ENCODE results near the gene SLC5A11. TPM values are rescaled to one million over a fixed set of nuclear protein-coding genes. Genes with fewer than 3 reads are reported as not detected.

Gene SLC5A11
- total RNA-seq, 1 donor: 0.31 TPM

GRCh38 chr16:24909856-24910255 lies 64.1 kb downstream of the SLC5A11 start:
- no peaks in the 10 kb centered on the region for H3K4me1 ChIP-seq (ENCODE audit: insufficient read depth, low read length)
- no peak overlapping the region for H3K4me3 ChIP-seq (ENCODE audit: low read length)
- no peaks in the 10 kb centered on the region for H3K27me3 ChIP-seq (ENCODE audit: insufficient read depth, low read length)
- no peaks in the 10 kb centered on the region for H3K9me3 ChIP-seq (ENCODE audit: low read depth, low read length)

DNA sequence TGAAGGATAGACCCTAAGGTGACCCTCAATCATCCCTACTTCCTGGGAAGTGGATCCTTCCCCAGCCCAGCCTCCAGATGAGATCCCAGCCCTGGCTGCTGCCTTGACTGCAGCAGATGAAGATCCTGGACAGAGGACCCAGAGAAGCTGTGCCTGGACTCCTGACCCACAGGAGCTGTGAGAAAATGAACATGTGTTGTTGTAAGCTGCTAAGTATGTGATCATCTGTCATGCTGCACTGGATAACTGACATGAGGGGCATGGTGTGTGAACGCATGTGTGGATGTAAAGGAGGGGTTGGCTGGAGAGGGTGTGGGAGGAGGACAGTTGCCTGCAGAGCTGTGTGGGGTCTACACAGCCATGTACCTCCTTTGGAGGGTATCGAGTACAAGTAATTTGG lies 69.3 kb downstream of the SLC5A11 start:
- Histone ChIP-seq H3K9me3 (ENCODE audit: low read depth, low read length) (no peaks in the 10 kb centered on the region), H3K27me3 (ENCODE audit: insufficient read depth, low read length) (no peaks in the 10 kb centered on the region), H3K4me1 (ENCODE audit: insufficient read depth, low read length) (no peaks in the 10 kb centered on the region), H3K4me3 (ENCODE audit: low read length) (no peak overlapping the region)

GRCh38 chr16:24915576-24915975 lies 69.8 kb downstream of the SLC5A11 start:
- Histone ChIP-seq H3K27me3 (ENCODE audit: insufficient read depth, low read length) (no peaks in the 10 kb centered on the region), H3K4me3 (ENCODE audit: low read length) (no peak overlapping the region), H3K9me3 (ENCODE audit: low read depth, low read length) (no peaks in the 10 kb centered on the region), H3K4me1 (ENCODE audit: insufficient read depth, low read length) (no peaks in the 10 kb centered on the region)

DNA sequence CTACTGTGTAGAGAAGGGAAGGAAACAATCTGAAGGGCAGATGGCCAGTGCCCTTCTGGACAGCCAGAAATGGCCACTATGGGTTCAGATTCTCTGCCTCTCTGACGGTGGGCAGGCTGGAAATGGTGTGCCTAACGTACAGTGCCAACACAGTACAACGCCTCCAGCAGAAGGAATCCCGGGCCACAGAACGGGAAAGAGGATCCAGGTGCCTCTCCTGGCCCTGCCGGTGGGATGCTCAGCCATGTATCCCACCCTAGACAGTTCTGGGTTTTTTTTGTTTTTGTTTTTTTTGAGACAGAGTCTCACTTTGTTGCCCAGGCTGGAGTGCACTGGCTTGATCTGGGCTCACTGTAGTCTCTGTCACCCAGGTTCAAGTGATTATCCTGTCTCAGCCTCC lies 71.5 kb downstream of the SLC5A11 start:
- Histone ChIP-seq H3K27me3 (ENCODE audit: insufficient read depth, low read length) (no peaks in the 10 kb centered on the region), H3K4me3 (ENCODE audit: low read length) (no peak overlapping the region), H3K9me3 (ENCODE audit: low read depth, low read length) (no peaks in the 10 kb centered on the region), H3K4me1 (ENCODE audit: insufficient read depth, low read length) (no peaks in the 10 kb centered on the region)

DNA sequence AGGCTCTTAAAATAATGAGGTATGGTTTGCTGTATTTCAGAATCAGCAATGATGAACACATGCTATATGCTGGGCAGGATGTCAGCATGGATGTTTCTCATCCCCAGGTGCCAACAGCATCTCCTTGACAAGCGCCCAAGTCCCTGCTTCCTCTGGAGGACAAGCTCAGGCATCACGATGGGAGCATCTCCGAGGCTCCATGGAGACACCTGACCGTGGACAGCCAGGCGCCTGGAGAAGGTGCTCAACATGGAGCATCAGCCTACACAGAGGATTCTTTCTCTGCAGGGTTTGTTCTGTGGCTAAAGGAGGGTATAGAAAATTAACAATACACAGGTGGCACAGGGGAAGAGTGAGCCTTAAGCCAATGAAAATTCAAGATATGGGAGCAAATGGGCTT lies 72.1 kb downstream of the SLC5A11 start:
- Histone ChIP-seq H3K27me3 (ENCODE audit: insufficient read depth, low read length) (no peaks in the 10 kb centered on the region), H3K9me3 (ENCODE audit: low read depth, low read length) (no peaks in the 10 kb centered on the region), H3K4me1 (ENCODE audit: insufficient read depth, low read length) (no peaks in the 10 kb centered on the region), H3K4me3 (ENCODE audit: low read length) (no peak overlapping the region)

DNA sequence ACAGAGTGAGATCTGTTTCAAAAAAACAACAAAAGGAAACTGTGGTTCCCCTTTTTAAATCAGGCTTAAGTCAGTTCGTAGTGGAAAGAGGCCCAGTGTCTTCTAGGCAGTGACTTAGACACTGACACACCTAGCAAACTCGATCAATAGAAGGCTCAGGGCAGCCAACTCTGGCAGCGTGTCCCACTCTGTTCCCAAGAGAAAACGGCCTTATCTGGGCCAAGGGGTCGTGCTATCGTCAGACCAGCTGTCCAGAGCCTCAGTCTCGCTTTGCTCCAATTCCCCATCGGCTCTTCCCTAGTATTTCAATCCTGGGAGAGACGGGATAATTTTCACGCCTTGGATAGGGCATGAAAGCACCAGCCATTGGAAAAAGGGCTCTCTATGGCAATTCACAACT lies 72.9 kb downstream of the SLC5A11 start:
- Histone ChIP-seq H3K9me3 (ENCODE audit: low read depth, low read length) (no peaks in the 10 kb centered on the region), H3K4me1 (ENCODE audit: insufficient read depth, low read length) (no peaks in the 10 kb centered on the region), H3K4me3 (ENCODE audit: low read length) (no peak overlapping the region), H3K27me3 (ENCODE audit: insufficient read depth, low read length) (no peaks in the 10 kb centered on the region)

DNA sequence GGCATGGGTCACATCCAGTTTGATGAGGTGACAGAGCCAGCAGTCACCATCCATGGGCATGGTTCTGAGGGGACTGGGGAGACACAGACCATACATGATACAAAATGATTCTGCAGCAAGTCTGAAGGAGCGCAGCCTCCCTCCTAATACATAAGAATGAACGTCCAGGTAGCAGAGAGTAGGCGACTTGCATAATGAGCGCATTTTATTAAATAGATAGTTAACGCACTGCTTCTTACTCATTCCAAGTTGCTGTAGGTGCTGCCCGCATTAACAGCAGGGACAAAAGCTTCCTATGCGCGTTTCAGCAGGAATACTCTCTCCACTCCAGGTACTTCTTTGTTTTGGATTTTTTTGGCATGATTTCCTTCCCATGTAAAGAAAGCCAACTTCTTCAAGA lies 73.8 kb downstream of the SLC5A11 start:
- no peaks in the 10 kb centered on the region for H3K4me1 ChIP-seq (ENCODE audit: insufficient read depth, low read length)
- H3K9me3 ChIP-seq (ENCODE audit: low read depth, low read length): no peaks in the 10 kb centered on the region
- H3K4me3 ChIP-seq (ENCODE audit: low read length): no peak overlapping the region
- no peaks in the 10 kb centered on the region for H3K27me3 ChIP-seq (ENCODE audit: insufficient read depth, low read length)

DNA sequence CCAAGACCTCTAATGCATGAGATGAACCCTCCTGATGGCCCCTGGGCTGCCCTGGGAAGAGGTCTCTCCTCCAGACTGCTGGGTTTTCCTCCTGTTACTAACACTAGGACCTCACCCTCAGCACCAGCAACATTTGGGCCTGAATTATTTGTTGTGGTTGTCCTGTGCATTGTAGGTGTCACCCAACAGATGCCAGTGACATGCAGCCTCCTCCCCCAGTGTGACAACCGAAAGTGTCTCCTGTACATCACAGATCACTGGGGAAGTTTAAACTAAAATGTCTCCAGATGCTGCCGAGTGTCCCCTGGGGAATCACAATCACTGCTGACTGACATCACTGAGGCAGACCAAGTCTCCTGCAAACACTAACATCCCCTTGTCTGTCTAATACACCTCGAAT lies 74.8 kb downstream of the SLC5A11 start:
- H3K4me3 ChIP-seq (ENCODE audit: low read length): no peak overlapping the region
- H3K9me3 ChIP-seq (ENCODE audit: low read depth, low read length): no peaks in the 10 kb centered on the region
- H3K27me3 ChIP-seq (ENCODE audit: insufficient read depth, low read length): no peaks in the 10 kb centered on the region
- H3K4me1 ChIP-seq (ENCODE audit: insufficient read depth, low read length): no peaks in the 10 kb centered on the region

- no peaks in the 10 kb centered on the region for H3K9me3 ChIP-seq (ENCODE audit: low read depth, low read length)
- no peak overlapping the region for H3K4me3 ChIP-seq (ENCODE audit: low read length)
- no peaks in the 10 kb centered on the region for H3K27me3 ChIP-seq (ENCODE audit: insufficient read depth, low read length)
- no peaks in the 10 kb centered on the region for H3K4me1 ChIP-seq (ENCODE audit: insufficient read depth, low read length)
Observed at GRCh38 chr16:24921229-24921628, 75.5 kb downstream of the SLC5A11 start.

- no peaks in the 10 kb centered on the region for H3K4me1 ChIP-seq (ENCODE audit: insufficient read depth, low read length)
- no peaks in the 10 kb centered on the region for H3K27me3 ChIP-seq (ENCODE audit: insufficient read depth, low read length)
- H3K9me3 ChIP-seq (ENCODE audit: low read depth, low read length): no peaks in the 10 kb centered on the region
- no peak overlapping the region for H3K4me3 ChIP-seq (ENCODE audit: low read length)
Observed at GRCh38 chr16:24925163-24925562, 79.4 kb downstream of the SLC5A11 start.

GRCh38 chr16:24929409-24929808 lies 83.6 kb downstream of the SLC5A11 start:
- Histone ChIP-seq H3K4me1 (ENCODE audit: insufficient read depth, low read length) (no peaks in the 10 kb centered on the region), H3K9me3 (ENCODE audit: low read depth, low read length) (no peaks in the 10 kb centered on the region), H3K27me3 (ENCODE audit: insufficient read depth, low read length) (no peaks in the 10 kb centered on the region), H3K4me3 (ENCODE audit: low read length) (no peak overlapping the region)

- Histone ChIP-seq H3K27me3 (ENCODE audit: insufficient read depth, low read length) (no peaks in the 10 kb centered on the region), H3K4me3 (ENCODE audit: low read length) (no peak overlapping the region), H3K4me1 (ENCODE audit: insufficient read depth, low read length) (no peaks in the 10 kb centered on the region), H3K9me3 (ENCODE audit: low read depth, low read length) (no peaks in the 10 kb centered on the region)
Observed at GRCh38 chr16:24930440-24930839, 84.7 kb downstream of the SLC5A11 start.

- no peak overlapping the region for H3K4me3 ChIP-seq (ENCODE audit: low read length)
- H3K9me3 ChIP-seq (ENCODE audit: low read depth, low read length): no peaks in the 10 kb centered on the region
- no peaks in the 10 kb centered on the region for H3K4me1 ChIP-seq (ENCODE audit: insufficient read depth, low read length)
- H3K27me3 ChIP-seq (ENCODE audit: insufficient read depth, low read length): no peaks in the 10 kb centered on the region
Observed at GRCh38 chr16:24931091-24931490, 85.3 kb downstream of the SLC5A11 start.

DNA sequence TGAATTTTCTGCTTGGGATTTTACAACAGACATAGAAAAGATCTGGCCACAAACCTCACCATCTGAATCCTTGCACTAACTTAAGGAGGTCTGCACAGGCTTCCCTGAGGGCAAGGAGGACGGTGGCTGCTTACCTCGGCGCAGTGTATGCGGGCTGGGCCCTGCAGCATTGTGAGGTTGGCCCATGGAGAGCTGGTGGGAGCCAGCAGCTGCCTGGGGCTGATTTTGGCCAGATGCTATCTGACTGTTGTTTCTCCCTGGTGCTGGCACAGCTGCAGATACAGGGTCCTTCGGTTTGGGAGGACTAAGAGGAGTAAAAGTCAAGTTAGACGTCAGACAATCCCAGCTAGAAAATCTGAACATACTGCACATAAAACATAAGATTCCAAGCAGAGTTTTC lies 89.6 kb downstream of the SLC5A11 start:
- no peaks in the 10 kb centered on the region for H3K4me1 ChIP-seq (ENCODE audit: insufficient read depth, low read length)
- no peaks in the 10 kb centered on the region for H3K9me3 ChIP-seq (ENCODE audit: low read depth, low read length)
- no peak overlapping the region for H3K4me3 ChIP-seq (ENCODE audit: low read length)
- H3K27me3 ChIP-seq (ENCODE audit: insufficient read depth, low read length): no peaks in the 10 kb centered on the region

DNA sequence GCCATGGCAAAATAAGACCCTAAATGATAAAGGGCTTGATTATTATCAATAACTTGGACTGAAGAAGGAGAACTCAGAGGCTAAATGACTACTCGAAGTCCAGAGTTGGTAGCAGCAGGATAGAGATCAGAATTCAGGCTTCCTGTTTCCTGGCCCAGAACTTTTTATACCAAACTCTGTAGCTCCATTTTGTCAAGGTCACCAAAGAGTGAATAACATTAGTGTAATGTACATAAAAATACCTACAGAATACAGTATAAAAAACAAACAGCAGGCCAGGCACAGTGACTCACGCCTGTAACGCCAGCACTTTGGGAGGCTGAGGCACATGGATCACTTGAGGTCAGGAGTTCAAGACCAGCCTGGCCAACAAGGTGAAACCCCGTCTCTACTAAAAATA lies 90.4 kb downstream of the SLC5A11 start:
- H3K4me3 ChIP-seq (ENCODE audit: low read length): no peak overlapping the region
- no peaks in the 10 kb centered on the region for H3K27me3 ChIP-seq (ENCODE audit: insufficient read depth, low read length)
- no peaks in the 10 kb centered on the region for H3K9me3 ChIP-seq (ENCODE audit: low read depth, low read length)
- H3K4me1 ChIP-seq (ENCODE audit: insufficient read depth, low read length): no peaks in the 10 kb centered on the region

DNA sequence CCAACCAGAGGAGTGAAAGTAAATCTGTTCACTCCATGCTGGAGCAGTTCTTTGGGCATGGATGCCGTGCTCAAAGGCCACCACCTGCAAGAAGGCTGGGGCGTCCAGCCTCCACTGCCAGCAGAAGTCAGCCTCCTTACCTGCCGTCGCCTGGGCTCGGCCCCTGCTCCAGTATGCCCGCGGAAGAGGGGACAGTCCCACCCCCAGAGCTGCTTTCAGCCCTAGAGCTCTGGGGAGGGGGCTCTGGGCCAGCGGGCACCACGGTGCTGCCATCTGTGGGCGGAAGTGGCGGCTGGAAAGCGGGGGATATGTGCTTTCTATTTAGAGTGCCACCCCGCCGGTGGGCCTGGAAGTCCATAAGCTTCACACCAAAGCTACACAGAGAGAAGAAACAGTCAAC lies 93.5 kb downstream of the SLC5A11 start:
- H3K27me3 ChIP-seq (ENCODE audit: insufficient read depth, low read length): no peaks in the 10 kb centered on the region

GRCh38 chr16:24939738-24940137 lies 94.0 kb downstream of the SLC5A11 start:
- Histone ChIP-seq H3K4me1 (ENCODE audit: insufficient read depth, low read length) (no peaks in the 10 kb centered on the region), H3K4me3 (ENCODE audit: low read length) (no peak overlapping the region), H3K27me3 (ENCODE audit: insufficient read depth, low read length) (no peaks in the 10 kb centered on the region), H3K9me3 (ENCODE audit: low read depth, low read length) (no peaks in the 10 kb centered on the region)

More for the DNA sequence above, 93.5 kb downstream of the SLC5A11 start:
- H3K4me1 ChIP-seq (ENCODE audit: insufficient read depth, low read length): no peaks in the 10 kb centered on the region
- no peak overlapping the region for H3K4me3 ChIP-seq (ENCODE audit: low read length)
- no peaks in the 10 kb centered on the region for H3K9me3 ChIP-seq (ENCODE audit: low read depth, low read length)
